ENCODE results near the gene KRT15. TPM values are rescaled to one million over a fixed set of nuclear protein-coding genes. Genes with fewer than 3 reads are reported as not detected.

The KRT15 gene
- total RNA-seq, 4 donors from 2014 or later = 0.42 to 4.2 (median 0.78) TPM; not detected in 1

DNA sequence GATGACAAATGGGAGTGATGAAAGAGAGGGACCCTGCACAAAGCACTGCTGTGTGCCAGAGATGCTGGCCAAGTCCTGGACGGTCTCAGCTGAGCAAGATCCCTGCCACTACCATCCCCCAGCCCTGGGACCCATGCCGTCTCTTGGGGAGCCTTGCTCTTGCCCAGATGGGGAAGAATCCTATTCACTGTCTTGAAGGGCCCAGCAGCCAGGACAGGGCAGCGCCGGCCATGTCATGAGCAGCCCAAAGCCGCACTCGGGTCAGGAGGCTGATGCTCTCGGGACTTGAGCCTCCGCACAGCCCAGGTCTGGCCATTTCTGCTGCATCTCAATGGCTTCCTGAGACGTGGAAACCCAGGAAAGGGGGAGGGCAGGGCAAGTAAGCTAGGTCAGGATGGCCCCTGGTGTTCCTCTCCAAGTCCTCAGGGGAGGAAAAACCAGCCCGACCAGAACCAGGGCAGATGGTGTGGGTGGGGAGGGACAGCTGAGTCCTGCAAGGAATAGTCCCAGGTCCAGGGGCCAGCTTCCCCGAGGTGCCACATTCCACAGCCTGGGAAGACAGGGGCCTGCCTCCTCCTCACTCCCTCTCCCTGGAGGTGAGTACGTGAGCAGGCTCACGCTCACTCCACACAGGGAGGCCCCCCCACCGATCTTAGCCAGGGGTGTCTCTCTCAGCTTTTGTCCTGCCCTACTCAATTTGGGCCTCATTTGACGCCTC lies 17.2 kb upstream of the KRT15 start:
- no peaks in the 10 kb centered on the region for H3K36me3 ChIP-seq
- peaks cover 0 to 12% (median 0%) of the 10 kb centered on the region in 4 donors for H3K4me1 ChIP-seq
- WGBS, 2 donors = 61 to 64% methylated on average over 12 to 13 of the region's 15 CpGs
- TF ChIP-seq EP300 (IDR thresholded peaks at IDR 0.05) (no peak), POLR2A (IDR thresholded peaks at IDR 0.05) (no peak)
- TF ChIP-seq, protein P1, sequence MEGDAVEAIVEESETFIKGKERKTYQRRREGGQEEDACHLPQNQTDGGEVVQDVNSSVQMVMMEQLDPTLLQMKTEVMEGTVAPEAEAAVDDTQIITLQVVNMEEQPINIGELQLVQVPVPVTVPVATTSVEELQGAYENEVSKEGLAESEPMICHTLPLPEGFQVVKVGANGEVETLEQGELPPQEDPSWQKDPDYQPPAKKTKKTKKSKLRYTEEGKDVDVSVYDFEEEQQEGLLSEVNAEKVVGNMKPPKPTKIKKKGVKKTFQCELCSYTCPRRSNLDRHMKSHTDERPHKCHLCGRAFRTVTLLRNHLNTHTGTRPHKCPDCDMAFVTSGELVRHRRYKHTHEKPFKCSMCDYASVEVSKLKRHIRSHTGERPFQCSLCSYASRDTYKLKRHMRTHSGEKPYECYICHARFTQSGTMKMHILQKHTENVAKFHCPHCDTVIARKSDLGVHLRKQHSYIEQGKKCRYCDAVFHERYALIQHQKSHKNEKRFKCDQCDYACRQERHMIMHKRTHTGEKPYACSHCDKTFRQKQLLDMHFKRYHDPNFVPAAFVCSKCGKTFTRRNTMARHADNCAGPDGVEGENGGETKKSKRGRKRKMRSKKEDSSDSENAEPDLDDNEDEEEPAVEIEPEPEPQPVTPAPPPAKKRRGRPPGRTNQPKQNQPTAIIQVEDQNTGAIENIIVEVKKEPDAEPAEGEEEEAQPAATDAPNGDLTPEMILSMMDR (IDR thresholded peaks at IDR 0.05) = no peak
- H3K27me3 ChIP-seq = peaks cover 0 to 4% of the 10 kb centered on the region in 2 donors
- no peak for DNase-seq (ENCODE audit: low spot score in 2 of 2)
- H3K27ac ChIP-seq = no peak overlapping the region
- H3K9me3 ChIP-seq = no peaks in the 10 kb centered on the region
- H3K4me3 ChIP-seq = no peak overlapping the region

DNA sequence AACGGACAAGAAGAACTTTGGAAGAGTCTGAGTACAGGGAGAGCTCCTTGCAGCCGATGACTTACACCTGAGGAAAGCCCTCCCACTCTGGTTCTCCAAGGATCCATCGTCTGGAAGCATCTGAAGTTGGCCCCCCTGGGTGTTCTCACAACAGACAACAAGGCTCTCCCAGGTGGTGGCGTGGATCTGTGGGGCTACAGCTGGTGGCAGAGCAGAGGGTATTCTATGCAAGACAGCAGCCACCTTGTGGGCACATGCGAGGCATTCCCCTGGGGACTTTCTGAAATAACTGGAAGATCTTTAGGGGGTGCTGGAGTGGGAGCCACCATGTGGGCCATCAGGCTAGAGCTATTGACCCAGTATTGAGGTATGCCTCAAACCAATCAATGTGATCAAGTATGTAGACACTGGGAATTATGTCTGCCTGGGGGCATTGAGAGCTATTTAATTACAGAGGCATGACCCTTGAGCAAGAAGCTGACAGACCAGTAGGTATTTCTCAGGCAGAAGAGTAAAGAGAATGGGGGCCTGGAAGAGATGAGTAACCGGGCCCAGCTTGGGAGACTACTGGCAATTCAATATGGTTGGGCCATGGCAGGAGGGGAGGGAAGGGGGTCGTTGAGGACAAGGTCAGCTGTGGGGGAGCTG lies 16.3 kb upstream of the KRT15 start:
- Histone ChIP-seq H3K27ac (no peak overlapping the region), H3K36me3 (no peaks in the 10 kb centered on the region), H3K27me3 (peaks cover 0 to 13% of the 10 kb centered on the region in 2 donors), H3K4me1 (peaks cover 0 to 21% (median under 1%) of the 10 kb centered on the region in 4 donors), H3K4me3 (no peak overlapping the region), H3K9me3 (no peaks in the 10 kb centered on the region)
- TF ChIP-seq POLR2A (IDR thresholded peaks at IDR 0.05) = no peak
- no peak for TF ChIP-seq EP300 (IDR thresholded peaks at IDR 0.05)
- TF ChIP-seq, protein P1 (IDR thresholded peaks at IDR 0.05) = no peak
- WGBS, 2 donors = 69 to 73% methylated on average over 7 of the region's 7 CpGs
- DNase-seq (ENCODE audit: low spot score in 2 of 2) = no peak

DNA sequence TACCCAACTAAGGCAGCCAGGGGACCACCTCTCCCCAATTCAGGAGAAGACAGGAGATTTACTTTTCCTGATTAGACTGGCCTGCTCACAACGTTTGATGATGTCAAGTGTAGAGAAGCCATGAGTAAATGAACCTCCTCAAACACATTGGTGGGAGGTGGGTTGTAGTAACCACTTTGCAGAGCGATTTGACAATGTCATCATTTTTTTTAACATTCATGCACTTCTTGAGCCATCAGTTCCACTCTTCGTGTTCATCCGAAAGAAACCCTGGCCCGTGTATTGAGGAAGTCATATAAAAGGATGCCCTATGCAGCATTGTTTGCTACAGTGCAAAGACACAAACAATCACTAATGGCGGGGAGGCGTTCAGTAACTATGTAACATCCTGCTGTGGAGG lies 14.9 kb upstream of the KRT15 start:
- no peak overlapping the region for H3K4me3 ChIP-seq
- no peak for DNase-seq (ENCODE audit: low spot score in 2 of 2)
- WGBS, 2 donors = 80 to 90% methylated on average over 7 of the region's 7 CpGs
- H3K27ac ChIP-seq = no peak overlapping the region
- H3K27me3 ChIP-seq = peaks cover 0 to 26% of the 10 kb centered on the region in 2 donors
- peaks cover 0 to 33% (median 3%) of the 10 kb centered on the region in 4 donors for H3K4me1 ChIP-seq
- H3K9me3 ChIP-seq = no peaks in the 10 kb centered on the region
- TF ChIP-seq, protein P1 (IDR thresholded peaks at IDR 0.05) = no peak
- TF ChIP-seq EP300 (IDR thresholded peaks at IDR 0.05) (no peak), POLR2A (IDR thresholded peaks at IDR 0.05) (no peak)
- H3K36me3 ChIP-seq = no peaks in the 10 kb centered on the region

DNA sequence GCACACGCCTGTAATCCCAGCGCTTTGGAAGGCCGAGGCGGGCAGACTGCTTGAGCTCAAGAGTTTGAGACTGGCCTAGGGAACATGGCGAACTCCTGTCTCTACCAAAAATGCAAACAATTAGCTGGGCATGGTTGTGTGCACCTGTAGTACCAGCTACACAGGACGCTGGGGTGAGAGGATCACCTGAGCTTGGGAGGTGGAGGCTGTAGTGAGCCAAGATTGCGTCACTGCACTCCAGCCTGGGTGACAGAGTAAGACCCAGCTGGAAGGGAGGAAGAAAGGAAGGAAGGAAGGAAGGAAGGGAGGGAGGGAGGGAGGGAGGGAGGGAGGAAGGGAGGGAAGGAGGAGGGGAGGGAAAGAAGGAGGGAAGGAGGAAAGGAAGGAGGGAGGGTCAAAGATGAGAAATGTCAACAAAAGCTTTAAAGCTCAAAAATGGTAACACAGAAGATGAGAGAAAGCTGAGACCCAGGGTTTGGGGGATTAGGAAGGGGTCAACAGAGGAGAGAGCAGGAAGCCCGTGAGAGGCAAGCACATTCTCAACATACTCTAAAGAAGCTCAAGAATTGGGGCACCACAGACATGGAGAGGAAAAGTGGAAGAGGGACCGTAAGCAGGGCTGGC lies 14.4 kb upstream of the KRT15 start:
- TF ChIP-seq, protein P1 (IDR thresholded peaks at IDR 0.05) = no peak
- TF ChIP-seq EP300 (IDR thresholded peaks at IDR 0.05) (no peak), POLR2A (IDR thresholded peaks at IDR 0.05) (no peak)
- DNase-seq (ENCODE audit: low spot score in 2 of 2) = no peak
- no peaks in the 10 kb centered on the region for H3K9me3 ChIP-seq
- H3K4me3 ChIP-seq = no peak overlapping the region
- H3K27me3 ChIP-seq = peaks cover 0 to 31% of the 10 kb centered on the region in 2 donors
- 84% methylated on average over 9 of the region's 9 CpGs for WGBS, 2 donors
- H3K4me1 ChIP-seq = peaks cover 0 to 35% (median 3%) of the 10 kb centered on the region in 4 donors
- H3K27ac ChIP-seq = no peak overlapping the region
- H3K36me3 ChIP-seq = no peaks in the 10 kb centered on the region

DNA sequence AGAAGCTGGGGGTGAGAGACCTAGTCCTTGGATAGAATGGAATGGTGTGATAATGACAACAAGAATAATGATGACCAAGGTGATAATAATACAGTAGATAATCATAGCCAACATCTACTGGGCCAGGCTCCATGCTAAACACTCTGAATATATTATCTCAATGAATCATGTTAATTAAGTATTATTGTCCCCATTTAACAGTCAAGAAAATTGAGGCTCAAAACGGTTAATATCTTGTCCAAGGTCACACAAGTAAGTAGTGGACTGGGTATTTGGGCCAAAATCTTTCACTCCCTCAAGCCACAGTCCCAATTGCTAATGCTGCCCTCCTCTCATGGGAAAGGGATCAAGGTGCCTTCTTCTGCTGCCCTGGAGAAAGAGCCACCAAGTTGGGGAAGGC lies 13.3 kb upstream of the KRT15 start:
- whole genome bisulfite sequencing, 2 donors = 81 to 83% methylated on average over 1 of the region's 1 CpG
- no peak for TF ChIP-seq POLR2A (IDR thresholded peaks at IDR 0.05)
- no peak for TF ChIP-seq EP300 (IDR thresholded peaks at IDR 0.05)
- TF ChIP-seq, protein P1 (IDR thresholded peaks at IDR 0.05) = no peak

More for the DNA sequence above, 13.3 kb upstream of the KRT15 start:
- Histone ChIP-seq H3K9me3 (no peaks in the 10 kb centered on the region), H3K27me3 (peaks cover 0 to 42% of the 10 kb centered on the region in 2 donors), H3K36me3 (no peaks in the 10 kb centered on the region), H3K4me3 (no peak overlapping the region), H3K4me1 (peaks cover 0 to 46% (median 7%) of the 10 kb centered on the region in 4 donors), H3K27ac (no peak overlapping the region)
- no peak for DNase-seq (ENCODE audit: low spot score in 2 of 2)

Measured in tibial nerve (tissue), 4 donors.